H1 (cell line): Measurements from ENCODE around the gene MARK3. TPM values are rescaled to one million over a fixed set of nuclear protein-coding genes. Genes with fewer than 3 reads are reported as not detected.

Experiments
- CBX5 ChIP-seq: fragments of 300-800, 300-1000 bp; sonication (generic); IDR thresholded peaks from 2 replicates; pipeline ENCODE4 v1.7.1; 2016; ENCODE audit warnings: antibody characterized with exemption, low read length, low read depth
- CREB1 ChIP-seq: IDR thresholded peaks from 2 replicates; pipeline ENCODE4 v1.6.1; 2012; ENCODE audit warnings: inconsistent platforms
- JUN ChIP-seq: IDR thresholded peaks from 2 replicates; pipeline ENCODE4 v1.6.1; 2011; ENCODE audit warnings: low read depth, mild to moderate bottlenecking, improper control_type of control experiment, low read length
- MAFK ChIP-seq: IDR thresholded peaks from 2 replicates; pipeline ENCODE4 v1.6.1; 2012; ENCODE audit warnings: low read depth, mild to moderate bottlenecking, improper control_type of control experiment, low read length
- NRF1 ChIP-seq: IDR thresholded peaks from 2 replicates; pipeline ENCODE4 v1.6.1; 2011; ENCODE audit warnings: mild to moderate bottlenecking, low read depth, low read length, improper control_type of control experiment
- RAD21 ChIP-seq, 2 experiments: IDR thresholded peaks in 1 of 2; conservative IDR thresholded peaks in 1 of 2; 2 replicates each; pipeline ENCODE4 v1.6.1; 2011; ENCODE audit warnings: low read depth in 2 of 2, low read length in 2 of 2, improper control_type of control experiment in 1 of 2, inconsistent platforms in 1 of 2, mild to moderate bottlenecking in 1 of 2, moderate library complexity in 1 of 2
- RNF2 ChIP-seq: fragments of 200-900, 300-1000 bp; sonication (generic); IDR thresholded peaks from 2 replicates; pipeline ENCODE4 v1.7.1; 2016; ENCODE audit warnings: borderline replicate concordance, low read depth, mild to moderate bottlenecking, antibody characterized with exemption, low read length; ENCODE audit not compliant: poor library complexity, severe bottlenecking; ENCODE audit errors: missing control alignments
- RXRA ChIP-seq: IDR thresholded peaks from 2 replicates; pipeline ENCODE4 v1.6.1; 2011; ENCODE audit warnings: low read depth, mild to moderate bottlenecking, low read length, moderate library complexity; ENCODE audit not compliant: insufficient read depth
- SIRT6 ChIP-seq: IDR thresholded peaks from one replicate; pipeline ENCODE4 v1.7.1; 2012; ENCODE audit warnings: low read length, inconsistent platforms
- SP1 ChIP-seq: IDR thresholded peaks from 2 replicates; pipeline ENCODE4 v1.6.1; 2011; ENCODE audit warnings: low read depth, low read length
- SRF ChIP-seq: IDR thresholded peaks from 2 replicates; pipeline ENCODE4 v1.6.1; 2011; ENCODE audit warnings: mild to moderate bottlenecking, low read depth, low read length, moderate library complexity
- TEAD4 ChIP-seq: IDR thresholded peaks from 2 replicates; pipeline ENCODE4 v1.6.1; 2012; ENCODE audit warnings: low read depth, low read length, inconsistent platforms, mixed read lengths
- polyA plus RNA-seq, 7 experiments: library from polyadenylated mRNA; depleted of rRNA in 3 of 7; stranded (reverse) in 5 of 7; unstranded in 2 of 7; fragments of >200 nt in 5 of 7; fragments of 200-250 nt in 2 of 7; gene quantifications; 1 replicate in 5 of 7; 2 replicates in 1 of 7; 4 replicates in 1 of 7; pipeline versions ENCODE4 v1.2.1 to v1.2.3, GENCODE V29; 2011 to 2013; ENCODE audit warnings: missing spikeins in 2 of 7, mixed read lengths in 2 of 7
- total RNA-seq: library from RNA; stranded (reverse); fragmentation: NEBNext Ultra II Directional; extraction: Animal tissue kit (Norgen Biotek cat#: 25700); gene quantifications from 2 replicates; pipeline ENCODE4 v1.2.1, GENCODE V29; 2021
- TF ChIP-seq, protein P1 (sequence below), 3 experiments: IDR thresholded peaks; 1 replicate in 2 of 3; 2 replicates in 1 of 3; pipeline versions ENCODE4 v1.5.1 to v1.6.1; 2011; ENCODE audit warnings: low read length in 3 of 3, mild to moderate bottlenecking in 3 of 3, inconsistent platforms in 2 of 3, low read depth in 1 of 3, moderate library complexity in 1 of 3; ENCODE audit not compliant: insufficient read depth in 1 of 3; ENCODE audit errors: control extremely low read depth in 1 of 3

MARK3 gene
- total and polyA plus RNA-seq, 2 of the 8 experiments (the other 6 are each of a cell fraction or from before 2014, with no cell fraction given), result 39.4 to 76.9 TPM

DNA sequence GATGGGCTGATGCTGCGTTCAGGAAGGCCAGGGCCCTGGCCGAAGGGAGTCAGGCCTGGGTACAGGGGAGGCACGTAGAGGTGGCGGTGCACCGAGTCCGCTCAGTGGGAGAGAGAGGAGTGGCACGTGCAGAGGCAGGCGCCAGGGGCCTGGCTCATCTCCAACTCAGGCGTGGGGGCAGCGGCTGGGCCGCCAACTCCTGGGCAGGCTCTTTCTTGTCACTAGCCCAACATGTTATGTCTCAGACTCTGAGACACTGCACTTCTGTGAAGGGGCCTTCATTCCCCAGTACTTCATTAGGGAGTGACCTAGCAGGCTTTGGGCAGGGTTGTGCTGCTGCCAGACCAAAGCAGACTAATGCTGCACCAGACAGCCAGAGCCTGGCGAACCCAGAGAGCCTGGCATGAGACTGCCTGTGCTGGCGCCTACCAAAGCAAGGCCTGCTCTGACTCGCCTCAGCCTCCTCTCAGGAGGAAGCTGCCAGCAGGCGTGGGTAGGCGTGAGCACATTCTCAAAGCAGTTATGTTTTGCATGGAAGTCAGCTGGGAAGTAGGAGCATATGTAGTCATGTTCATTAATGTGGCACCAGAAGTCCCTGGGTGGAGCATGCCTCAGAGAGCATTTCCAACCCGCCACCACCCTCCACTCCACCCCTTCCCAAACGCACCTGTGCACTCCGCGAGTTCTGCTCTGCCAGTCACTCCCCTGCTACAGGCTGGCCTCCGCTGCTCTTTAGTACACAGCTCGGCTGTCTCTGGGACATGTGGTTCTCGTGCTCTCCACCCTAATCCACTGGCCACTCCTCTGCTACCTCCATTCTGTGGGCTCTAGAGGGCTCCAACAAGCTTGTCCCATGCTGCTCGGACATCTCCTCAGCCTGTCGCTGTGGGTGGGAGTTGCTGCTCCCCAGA, 127.7 kb downstream of the MARK3 start (continued):
- TF ChIP-seq MAFK, result no peak
- TF ChIP-seq, protein P1, sequence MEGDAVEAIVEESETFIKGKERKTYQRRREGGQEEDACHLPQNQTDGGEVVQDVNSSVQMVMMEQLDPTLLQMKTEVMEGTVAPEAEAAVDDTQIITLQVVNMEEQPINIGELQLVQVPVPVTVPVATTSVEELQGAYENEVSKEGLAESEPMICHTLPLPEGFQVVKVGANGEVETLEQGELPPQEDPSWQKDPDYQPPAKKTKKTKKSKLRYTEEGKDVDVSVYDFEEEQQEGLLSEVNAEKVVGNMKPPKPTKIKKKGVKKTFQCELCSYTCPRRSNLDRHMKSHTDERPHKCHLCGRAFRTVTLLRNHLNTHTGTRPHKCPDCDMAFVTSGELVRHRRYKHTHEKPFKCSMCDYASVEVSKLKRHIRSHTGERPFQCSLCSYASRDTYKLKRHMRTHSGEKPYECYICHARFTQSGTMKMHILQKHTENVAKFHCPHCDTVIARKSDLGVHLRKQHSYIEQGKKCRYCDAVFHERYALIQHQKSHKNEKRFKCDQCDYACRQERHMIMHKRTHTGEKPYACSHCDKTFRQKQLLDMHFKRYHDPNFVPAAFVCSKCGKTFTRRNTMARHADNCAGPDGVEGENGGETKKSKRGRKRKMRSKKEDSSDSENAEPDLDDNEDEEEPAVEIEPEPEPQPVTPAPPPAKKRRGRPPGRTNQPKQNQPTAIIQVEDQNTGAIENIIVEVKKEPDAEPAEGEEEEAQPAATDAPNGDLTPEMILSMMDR (IDR thresholded peaks at IDR 0.05; ENCODE audit: control extremely low read depth in 1 of 3, insufficient read depth in 1 of 3, low read depth in 1 of 3, low read length in 3 of 3), result peak in 1 of 3 experiments; percentile 3; a peak in 1 of 4 replicates
- no peak for TF ChIP-seq TEAD4
- TF ChIP-seq RAD21 (IDR thresholded peaks at IDR 0.05 in 1 of 2, conservative IDR thresholded peaks at IDR 0.05 in 1 of 2; ENCODE audit: low read depth in 2 of 2, low read length in 2 of 2), result peak; percentile 3 to 7; a peak in 1 of 4 replicates
- TF ChIP-seq CREB1, result no peak
- no peak for TF ChIP-seq SIRT6
- TF ChIP-seq NRF1, result no peak
- no peak for TF ChIP-seq SRF
- TF ChIP-seq SP1, result no peak
- TF ChIP-seq JUN, result no peak
- TF ChIP-seq CBX5, result no peak
- no peak for TF ChIP-seq RNF2
- no peak for TF ChIP-seq RXRA
